ENCODE measurements around the gene MN1. TPM values are rescaled to one million over a fixed set of nuclear protein-coding genes. Genes with fewer than 3 reads are reported as not detected.

Gene MN1
- total RNA-seq, 1 experiment from 2014 or later = 0.11 TPM

- peak; percentile 86 for DNase-seq (ENCODE audit: low read depth)
Observed at GRCh38 chr22:27718186-27719035, 83.1 kb downstream of the MN1 start.

- DNase-seq (ENCODE audit: low read depth) = no peak
Observed at GRCh38 chr22:27717094-27717493, 84.5 kb downstream of the MN1 start.

DNA sequence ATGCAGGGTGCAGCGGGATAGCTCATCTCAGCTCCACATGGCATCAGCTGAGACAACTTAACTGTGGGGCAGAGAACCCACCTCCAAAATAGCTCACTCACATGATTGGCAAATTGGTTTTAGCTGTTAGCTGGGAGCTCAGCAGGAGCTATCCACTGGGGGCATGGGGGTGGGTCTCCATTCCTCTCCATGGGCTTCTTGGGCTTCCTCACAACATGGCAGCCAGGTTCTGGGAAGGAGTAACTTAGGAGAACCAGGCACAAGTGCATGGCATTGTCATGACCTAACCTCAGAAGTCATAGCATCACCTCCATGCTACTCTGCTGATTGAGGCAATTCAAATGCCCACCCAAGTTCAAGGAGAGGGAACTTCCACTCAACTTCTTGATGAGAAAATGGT is 85.5 kb downstream of the MN1 start:
- DNase-seq (ENCODE audit: low read depth) = no peak

DNA sequence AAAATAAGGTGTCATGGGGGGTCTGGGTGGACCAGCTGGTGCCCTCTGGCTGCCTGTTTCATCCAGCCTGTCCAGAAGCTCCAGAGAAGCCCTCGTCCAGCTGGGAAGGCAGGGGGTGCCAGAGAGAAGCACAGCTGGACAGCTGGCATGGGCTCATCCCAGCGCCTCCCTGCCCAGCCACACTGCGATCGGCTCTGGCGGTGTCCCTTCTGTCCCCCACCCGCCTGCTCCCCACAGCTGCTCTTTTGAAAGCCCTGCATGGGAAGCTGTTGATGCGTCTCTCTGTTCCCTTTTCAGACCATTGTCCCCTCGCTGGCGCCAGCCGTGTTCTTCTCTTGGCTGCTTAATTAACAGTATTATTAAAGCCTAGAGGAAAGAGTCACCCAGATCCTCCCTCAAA is 86.5 kb downstream of the MN1 start:
- no peak for DNase-seq (ENCODE audit: low read depth)

DNA sequence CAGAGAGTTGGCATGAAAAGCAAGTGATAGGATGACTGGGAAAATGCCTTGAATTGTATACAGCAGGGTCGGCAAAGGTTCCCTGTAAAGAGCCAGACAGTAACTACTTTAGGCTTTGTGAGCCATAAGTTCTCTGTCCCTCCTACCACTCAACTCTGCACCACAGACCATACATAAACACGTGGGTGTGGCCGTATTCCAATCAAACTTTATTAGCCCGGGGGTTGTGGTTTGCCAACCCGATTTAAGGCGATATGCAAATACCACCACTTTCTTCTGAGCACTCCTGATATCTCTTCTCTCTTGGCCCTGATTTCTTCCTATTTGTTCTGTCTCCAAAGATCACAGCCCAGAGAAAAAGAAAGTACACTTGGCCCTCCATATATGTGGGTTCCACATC is 87.5 kb downstream of the MN1 start:
- DNase-seq (ENCODE audit: low read depth) = no peak

DNA sequence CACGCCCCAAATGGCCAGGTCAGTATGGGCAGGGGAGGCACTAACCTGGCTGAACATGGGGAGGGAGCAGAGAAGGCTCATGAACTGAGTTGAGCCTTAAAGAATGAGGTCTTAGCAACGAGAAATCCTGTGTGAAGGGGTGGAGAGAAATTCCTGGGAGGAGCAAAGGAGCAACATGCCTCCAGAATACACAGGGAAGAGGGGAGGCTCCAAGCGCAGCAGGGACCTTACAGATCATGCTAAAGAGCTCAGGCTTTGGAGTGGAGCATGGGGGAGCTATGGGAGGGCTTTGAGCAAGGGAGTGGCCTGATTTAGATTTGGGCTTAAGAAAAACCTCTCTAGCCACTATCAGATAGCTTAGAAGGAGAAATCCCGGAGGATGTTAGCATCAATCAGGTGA is 88.1 kb downstream of the MN1 start:
- no peak for DNase-seq (ENCODE audit: low read depth)

DNA sequence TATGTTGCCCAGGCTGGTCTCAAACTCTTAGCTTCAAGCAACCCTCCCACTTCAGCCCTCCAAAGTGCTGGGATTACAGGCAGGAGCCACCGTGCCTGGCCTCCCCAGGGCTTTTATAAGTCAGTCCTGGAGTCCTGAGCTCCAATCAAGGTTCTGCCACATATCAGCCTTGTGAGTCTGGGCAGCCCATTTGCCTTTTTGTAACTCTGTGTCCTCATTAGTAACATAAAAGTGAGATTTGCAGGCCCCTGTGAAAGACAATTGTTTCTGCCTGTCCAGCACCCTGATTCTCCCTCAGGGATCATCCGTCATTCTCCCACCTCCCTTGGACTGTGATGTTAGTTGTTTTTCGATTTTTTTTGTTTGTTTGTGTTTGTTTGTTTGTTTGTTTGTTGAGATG is 89.8 kb downstream of the MN1 start:
- no peak for DNase-seq (ENCODE audit: low read depth)

- no peak for DNase-seq (ENCODE audit: low read depth)
Observed at GRCh38 chr22:27711012-27711411, 90.5 kb downstream of the MN1 start.

DNA sequence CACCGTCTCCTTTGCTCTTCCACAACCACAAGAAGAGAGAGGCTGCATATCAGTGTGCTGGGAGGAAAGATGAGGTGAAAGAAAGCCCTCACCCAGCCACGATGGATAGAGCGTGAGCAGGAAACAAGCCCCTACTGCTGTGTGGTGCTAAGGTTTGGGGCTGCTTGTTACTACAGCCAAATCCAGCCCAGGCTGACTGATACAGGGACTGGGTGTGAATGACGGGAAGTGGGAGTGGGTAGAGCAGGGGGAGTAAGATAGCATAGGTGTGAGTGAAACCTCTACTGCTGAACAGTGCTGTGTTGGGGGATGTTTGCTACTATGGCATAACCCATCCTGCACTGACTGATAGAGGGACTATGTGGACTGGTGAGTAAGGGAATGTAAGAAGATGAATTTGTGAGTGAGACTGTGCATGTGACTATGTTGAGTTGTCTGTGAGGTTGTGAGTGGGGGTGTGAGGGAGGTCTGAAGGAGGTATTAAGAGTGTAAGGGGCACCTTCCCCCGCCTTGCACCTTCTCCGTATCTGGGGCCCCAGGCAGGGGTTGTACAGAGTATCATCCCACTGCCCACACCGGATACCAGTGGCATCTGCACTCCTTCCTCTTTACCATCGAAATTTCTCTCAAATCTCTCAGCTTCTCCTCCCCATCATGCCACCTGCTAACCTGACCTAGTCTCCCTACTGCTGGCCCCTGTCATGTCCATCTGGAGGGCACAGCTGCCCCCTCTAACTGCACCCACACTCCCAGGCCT is 91.5 kb downstream of the MN1 start:
- no peak for DNase-seq (ENCODE audit: low read depth)

DNA sequence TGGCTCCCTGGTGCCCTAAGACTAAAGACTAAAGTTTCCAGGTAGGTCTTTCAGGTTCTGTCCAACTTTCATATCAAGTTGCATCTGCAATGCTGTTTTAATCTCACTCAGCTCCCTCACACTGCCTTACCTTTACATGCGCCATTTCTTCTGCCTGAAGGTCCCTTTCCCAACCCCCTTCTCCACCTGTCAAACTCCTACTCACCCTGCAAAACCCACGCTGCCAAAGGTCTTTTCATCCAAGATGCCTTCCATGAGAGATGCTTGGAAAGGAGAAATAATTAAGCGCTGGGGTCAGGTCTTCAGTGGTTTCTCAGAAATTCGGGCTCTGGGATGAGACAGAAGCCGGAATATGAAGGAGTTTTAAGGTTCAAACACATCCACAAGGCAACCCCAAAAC is 95.1 kb downstream of the MN1 start:
- DNase-seq (ENCODE audit: low read depth) = no peak

DNA sequence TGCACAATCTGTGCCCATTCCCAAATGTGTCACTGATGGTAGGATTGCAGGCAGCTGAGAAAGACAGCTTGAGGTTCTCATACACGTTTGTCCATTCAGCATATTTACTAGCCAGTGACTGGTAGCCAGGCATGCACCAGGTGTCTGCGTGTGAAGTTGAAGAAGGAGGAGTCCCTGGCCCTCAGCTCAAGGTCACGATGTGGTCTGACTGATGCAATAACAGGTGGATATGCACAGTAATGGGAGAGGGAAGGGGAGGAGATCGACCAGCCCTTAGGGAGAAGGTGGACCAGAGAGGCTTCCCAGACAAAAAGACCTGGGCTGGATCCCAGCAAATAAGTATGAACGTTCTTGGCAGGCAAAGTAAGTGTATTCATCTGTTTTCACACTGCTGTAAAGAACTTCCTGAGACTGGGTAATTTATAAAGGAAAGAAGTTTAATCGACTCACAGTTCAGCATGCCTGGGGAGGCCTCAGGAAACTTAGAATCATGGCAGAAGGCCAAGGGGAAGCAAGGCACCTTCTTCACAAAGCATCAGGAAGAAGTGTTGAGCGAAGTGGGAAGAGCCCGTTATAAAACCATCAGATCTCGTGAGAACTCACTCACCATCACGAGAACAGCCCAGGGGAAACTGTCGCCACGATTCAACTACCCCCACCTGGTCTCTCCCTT is 96.0 kb downstream of the MN1 start:
- DNase-seq (ENCODE audit: low read depth) = no peak

DNA sequence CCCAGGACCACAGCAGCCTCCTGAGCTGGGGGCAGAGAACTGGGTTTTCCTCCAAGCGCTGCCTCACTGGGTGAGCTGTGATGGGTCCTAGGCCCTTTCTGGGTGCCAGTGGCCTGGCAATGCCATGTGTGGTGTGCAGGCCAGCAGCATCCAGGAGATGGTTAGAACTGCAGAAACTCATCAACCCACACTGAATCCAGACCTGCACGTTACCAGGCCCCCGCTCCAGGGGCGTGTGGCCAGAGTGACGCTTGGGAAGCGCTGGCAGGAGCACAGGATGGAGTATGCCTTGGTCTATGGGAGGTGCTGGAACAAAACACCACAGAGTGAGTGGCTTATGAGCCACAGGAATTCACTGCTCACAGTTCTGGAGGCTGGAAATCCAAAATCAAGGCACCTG is 97.0 kb downstream of the MN1 start:
- no peak for DNase-seq (ENCODE audit: low read depth)

- no peak for DNase-seq (ENCODE audit: low read depth)
Observed at GRCh38 chr22:27699383-27700019, 102.1 kb downstream of the MN1 start.

DNA sequence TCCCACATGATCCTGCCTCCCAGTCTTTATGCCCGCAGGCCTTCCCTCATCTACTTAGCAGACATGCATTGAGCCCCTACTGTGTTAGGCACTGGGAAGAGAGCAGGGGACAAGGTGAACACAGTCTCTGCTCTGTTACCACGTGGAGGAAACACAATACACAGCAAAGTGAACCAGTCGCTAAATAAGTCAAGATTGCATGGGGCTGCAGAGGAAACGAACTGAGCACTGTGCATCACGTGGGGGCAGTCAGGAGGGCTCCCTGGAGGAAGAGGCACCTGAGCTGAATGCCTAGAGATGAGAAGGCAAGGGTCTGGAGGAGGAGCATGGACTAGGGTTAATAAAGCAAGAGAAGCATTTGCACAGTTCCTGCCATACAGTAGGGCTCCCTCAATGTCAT is 102.7 kb downstream of the MN1 start:
- no peak for DNase-seq (ENCODE audit: low read depth)

Other genes starting within 250 kb of the MN1 start
- 18.3 and 24.2 TPM in 2 replicates for gene PITPNB, start 117.5 kb upstream of the MN1 start, total RNA-seq (2014; rRNA removed)

Data from LHCN-M2 (cell line).